ENCODE measurements around the gene PRDM16. TPM values are rescaled to one million over a fixed set of nuclear protein-coding genes. Genes with fewer than 3 reads are reported as not detected.
A peak's percentile ranks its signal among the peaks of the same experiment; 100 is the strongest.

PRDM16 gene
- total RNA-seq, 1 experiment from 2014 or later: 0.04 TPM

- H3F3A ChIP-seq (ENCODE audit: low read length, unreplicated experiment): no peaks in the 10 kb centered on the region
- POLR2A ChIA-PET (ENCODE audit: unreplicated experiment): no interaction called here
- H3K79me2 ChIP-seq (ENCODE audit: low read length): no peaks in the 10 kb centered on the region
- no peaks in the 10 kb centered on the region for H3K36me3 ChIP-seq (ENCODE audit: low read depth, low read length)
- no TSS peak for BruUV-seq (replicated peaks)
- no peak overlapping the region for H2AFZ ChIP-seq (ENCODE audit: low read length)
- CTCF ChIA-PET: no interaction called here
- no peak overlapping the region for H3K9ac ChIP-seq (ENCODE audit: low read length)
- H4K20me1 ChIP-seq (ENCODE audit: low read length): no peaks in the 10 kb centered on the region
- no peaks in the 10 kb centered on the region for H3K4me1 ChIP-seq (ENCODE audit: insufficient read depth, low read length)
- ATAC-seq: no peak
- DNase-seq: no peak
- intact Hi-C loops (cut with micrococcal nuclease): no loop called here
- TF ChIP-seq EZH2phosphoT487 (IDR thresholded peaks at IDR 0.05; ENCODE audit: borderline replicate concordance, low read length): no peak
- TF ChIP-seq CTCF (conservative IDR thresholded peaks at IDR 0.05; ENCODE audit: low read depth, low read length): no peak
- TF ChIP-seq EZH2 (IDR thresholded peaks at IDR 0.05; ENCODE audit: low read length, unreplicated experiment): no peak
- no peak overlapping the region for H3K4me2 ChIP-seq (ENCODE audit: low read length)
- 0 out of 2 replicates have a peak, but pooled peaks cover 6% of the 10 kb centered on the region for H3K9me3 ChIP-seq (ENCODE audit: low read length)
- no peaks in the 10 kb centered on the region for H3K9me2 ChIP-seq (replicated peaks; ENCODE audit: low read length)
- peaks cover 99% of the 10 kb centered on the region for H3K27me3 ChIP-seq (ENCODE audit: low read length)
- H3K4me3 ChIP-seq (ENCODE audit: low read length): no peak overlapping the region
- no peak overlapping the region for H3K27ac ChIP-seq (ENCODE audit: low read length)
Observed at GRCh38 chr1:3192361-3192760, 123.4 kb downstream of the PRDM16 start.

- Histone ChIP-seq H3K9ac (ENCODE audit: low read length) (no peak overlapping the region), H3K27ac (ENCODE audit: low read length) (no peak overlapping the region), H3K36me3 (ENCODE audit: low read depth, low read length) (no peaks in the 10 kb centered on the region), H2AFZ (ENCODE audit: low read length) (no peak overlapping the region), H3K27me3 (ENCODE audit: low read length) (peaks cover 99% of the 10 kb centered on the region), H3K9me2 (replicated peaks; ENCODE audit: low read length) (no peaks in the 10 kb centered on the region), H3K9me3 (ENCODE audit: low read length) (0 out of 2 replicates have a peak, but pooled peaks cover 6% of the 10 kb centered on the region), H3K79me2 (ENCODE audit: low read length) (no peaks in the 10 kb centered on the region), H4K20me1 (ENCODE audit: low read length) (no peaks in the 10 kb centered on the region), H3F3A (ENCODE audit: low read length, unreplicated experiment) (no peaks in the 10 kb centered on the region), H3K4me3 (ENCODE audit: low read length) (no peak overlapping the region), H3K4me2 (ENCODE audit: low read length) (no peak overlapping the region), H3K4me1 (ENCODE audit: insufficient read depth, low read length) (no peaks in the 10 kb centered on the region)
- no TSS peak for BruUV-seq (replicated peaks)
- TF ChIP-seq EZH2phosphoT487 (IDR thresholded peaks at IDR 0.05; ENCODE audit: borderline replicate concordance, low read length) (no peak), CTCF (conservative IDR thresholded peaks at IDR 0.05; ENCODE audit: low read depth, low read length) (no peak), EZH2 (IDR thresholded peaks at IDR 0.05; ENCODE audit: low read length, unreplicated experiment) (no peak)
- no peak for ATAC-seq
- intact Hi-C loops (cut with micrococcal nuclease): no loop called here
- ChIA-PET CTCF (no interaction called here), POLR2A (ENCODE audit: unreplicated experiment) (no interaction called here)
- peak; percentile 13 for DNase-seq
Observed at GRCh38 chr1:3192825-3193224, 123.8 kb downstream of the PRDM16 start.

GRCh38 chr1:3193811-3194210, 124.8 kb downstream of the PRDM16 start:
- no peaks in the 10 kb centered on the region for H3K79me2 ChIP-seq (ENCODE audit: low read length)
- intact Hi-C loops (cut with micrococcal nuclease): no loop called here
- no peaks in the 10 kb centered on the region for H3F3A ChIP-seq (ENCODE audit: low read length, unreplicated experiment)
- no peak overlapping the region for H3K4me2 ChIP-seq (ENCODE audit: low read length)
- H3K9ac ChIP-seq (ENCODE audit: low read length): no peak overlapping the region
- ChIA-PET POLR2A (ENCODE audit: unreplicated experiment) (no interaction called here), CTCF (no interaction called here)
- no peak for TF ChIP-seq CTCF (conservative IDR thresholded peaks at IDR 0.05; ENCODE audit: low read depth, low read length)
- no peak for TF ChIP-seq EZH2phosphoT487 (IDR thresholded peaks at IDR 0.05; ENCODE audit: borderline replicate concordance, low read length)
- no peak for TF ChIP-seq EZH2 (IDR thresholded peaks at IDR 0.05; ENCODE audit: low read length, unreplicated experiment)
- no peak for ATAC-seq
- H4K20me1 ChIP-seq (ENCODE audit: low read length): no peaks in the 10 kb centered on the region
- H2AFZ ChIP-seq (ENCODE audit: low read length): no peak overlapping the region
- no peaks in the 10 kb centered on the region for H3K9me2 ChIP-seq (replicated peaks; ENCODE audit: low read length)
- H3K9me3 ChIP-seq (ENCODE audit: low read length): 0 out of 2 replicates have a peak, but pooled peaks cover 6% of the 10 kb centered on the region
- no peak for DNase-seq
- peaks cover 99% of the 10 kb centered on the region for H3K27me3 ChIP-seq (ENCODE audit: low read length)
- no TSS peak for BruUV-seq (replicated peaks)
- H3K4me3 ChIP-seq (ENCODE audit: low read length): no peak overlapping the region
- H3K36me3 ChIP-seq (ENCODE audit: low read depth, low read length): no peaks in the 10 kb centered on the region
- H3K4me1 ChIP-seq (ENCODE audit: insufficient read depth, low read length): no peaks in the 10 kb centered on the region
- no peak overlapping the region for H3K27ac ChIP-seq (ENCODE audit: low read length)
